ENCODE results near the gene MX1.
A peak's percentile ranks its signal among the peaks of the same experiment; 100 is the strongest.

The MX1 gene

DNA sequence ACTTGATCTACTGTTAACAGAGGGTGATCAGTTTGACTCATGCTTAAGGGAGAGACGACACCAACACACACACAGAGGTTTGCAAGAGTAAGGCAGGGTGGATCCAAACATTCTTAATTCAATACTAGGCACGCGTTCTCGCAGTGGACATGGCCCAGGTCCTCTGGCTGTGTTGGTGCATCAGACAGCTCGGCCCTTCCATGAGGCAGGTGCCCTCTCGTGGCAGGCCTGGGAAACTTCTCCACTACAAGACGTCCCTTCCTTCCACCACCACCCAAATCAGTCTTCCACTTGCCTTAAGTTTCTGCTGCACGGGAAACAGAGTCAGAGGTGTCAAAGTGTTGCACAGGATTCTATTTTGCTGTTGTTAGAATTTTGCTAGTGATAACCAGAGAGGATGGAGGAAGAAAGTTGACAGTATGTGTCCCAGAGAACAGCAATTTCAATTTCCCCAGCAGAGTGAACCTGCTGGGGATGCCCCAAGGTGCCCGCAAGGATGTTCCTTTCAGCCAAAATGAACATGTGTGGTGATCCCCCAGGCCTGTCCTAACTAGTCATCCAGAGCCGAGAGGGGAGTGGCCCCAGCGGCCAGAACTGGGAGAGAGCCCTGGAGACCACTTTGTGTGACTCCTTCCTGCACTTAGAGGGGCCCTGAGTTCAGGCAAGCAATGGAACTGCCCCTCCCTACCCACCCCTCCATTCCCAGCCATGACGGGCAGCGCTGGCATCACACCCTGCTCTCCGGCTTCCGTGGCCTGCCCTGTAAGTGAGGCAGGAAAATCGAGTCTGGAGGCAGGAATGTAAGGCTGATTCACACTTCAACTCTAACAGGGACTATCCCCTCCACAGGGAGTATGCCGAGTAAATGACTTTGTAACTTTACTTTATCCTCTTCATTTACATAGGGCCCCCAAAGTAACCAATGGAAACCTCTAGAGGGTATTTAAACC, 34.8 kb downstream of the MX1 start:
- DNase-seq, result no peak

DNA sequence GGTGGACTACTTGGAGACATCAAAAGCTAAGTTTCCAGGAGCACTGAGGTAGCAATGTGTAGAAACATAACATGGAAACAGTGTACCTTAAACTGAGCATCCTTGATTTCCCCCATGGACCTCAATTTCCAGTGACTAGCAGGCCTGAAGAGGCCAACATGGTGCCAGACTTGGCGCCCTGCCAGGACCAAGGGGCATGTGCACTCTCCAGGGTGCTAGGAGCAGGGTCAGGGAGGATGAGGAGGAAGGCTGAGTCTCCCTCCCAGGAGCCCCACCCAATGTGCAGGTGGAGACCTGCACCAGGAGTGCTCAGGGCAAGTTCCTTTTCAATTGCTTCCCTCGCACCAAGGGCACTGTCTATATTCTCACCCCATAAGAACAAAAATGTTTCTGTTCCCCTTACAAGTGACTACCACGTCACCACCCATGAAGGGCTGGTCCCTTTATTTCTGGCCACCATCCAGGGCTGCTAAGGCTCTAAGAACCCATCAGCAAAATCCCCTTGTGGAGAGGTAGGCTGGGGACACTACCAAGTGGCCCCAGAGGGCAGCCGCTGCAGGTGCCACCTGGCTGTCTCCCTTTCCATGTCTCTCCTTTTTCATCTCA, 39.2 kb downstream of the MX1 start:
- no peak for DNase-seq

DNA sequence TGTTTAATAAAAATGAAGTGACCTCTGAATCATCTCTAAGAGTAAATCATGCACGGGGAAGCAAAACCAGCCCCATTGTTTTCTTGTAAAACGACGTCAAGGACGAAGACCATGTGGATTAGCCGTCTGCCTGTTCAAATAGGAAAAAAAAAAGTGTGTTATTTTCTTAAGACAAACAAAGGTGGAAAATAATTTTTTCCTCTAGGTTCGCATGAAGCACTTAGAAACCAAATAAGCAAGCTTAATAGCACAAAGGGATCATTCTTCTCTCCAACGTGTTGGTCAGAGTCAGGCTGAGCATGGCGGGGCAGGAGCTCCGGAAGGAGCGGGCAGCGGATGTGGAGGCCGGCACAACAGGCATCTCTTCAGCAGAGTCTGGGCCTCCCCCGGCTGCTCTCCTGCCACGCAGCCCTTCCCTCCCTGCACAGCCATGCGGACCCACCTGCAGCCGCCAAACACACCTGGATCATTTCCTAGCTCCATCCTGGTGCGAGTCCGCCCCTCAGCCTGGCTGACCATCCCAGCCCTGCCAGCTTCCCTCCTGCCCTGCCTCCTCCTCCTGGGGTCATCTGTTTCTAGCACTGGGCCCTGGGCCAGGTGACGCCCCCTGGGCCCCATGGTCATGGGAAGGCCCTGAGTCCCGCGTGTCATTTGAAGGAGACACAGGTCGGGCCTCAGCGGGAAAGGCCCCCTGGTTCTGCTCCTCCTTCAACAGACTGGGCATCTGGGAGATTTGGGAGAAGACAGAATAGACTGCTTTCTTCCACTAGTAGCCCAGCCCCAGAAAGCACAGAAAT, 40.2 kb downstream of the MX1 start:
- no peak for DNase-seq

DNA sequence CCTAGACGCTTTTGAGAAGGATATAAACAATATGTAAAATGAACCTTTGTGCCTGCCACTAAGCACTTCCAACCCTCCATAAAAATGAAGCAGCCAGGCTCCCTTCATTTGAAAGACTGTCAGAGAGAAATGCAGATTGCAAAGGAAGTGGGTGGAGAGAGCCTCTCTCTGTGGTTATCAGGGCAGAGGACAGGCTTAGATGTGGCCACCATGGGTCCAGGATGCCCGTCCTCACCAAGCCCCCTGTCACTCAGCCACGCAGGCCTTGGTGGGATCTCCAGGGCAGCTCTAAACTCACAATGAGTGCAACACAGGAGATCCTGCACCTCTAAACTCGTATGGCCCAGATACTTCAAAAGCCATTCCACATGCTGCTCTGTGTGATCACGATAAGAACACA, 44.0 kb downstream of the MX1 start:
- no peak for DNase-seq

DNA sequence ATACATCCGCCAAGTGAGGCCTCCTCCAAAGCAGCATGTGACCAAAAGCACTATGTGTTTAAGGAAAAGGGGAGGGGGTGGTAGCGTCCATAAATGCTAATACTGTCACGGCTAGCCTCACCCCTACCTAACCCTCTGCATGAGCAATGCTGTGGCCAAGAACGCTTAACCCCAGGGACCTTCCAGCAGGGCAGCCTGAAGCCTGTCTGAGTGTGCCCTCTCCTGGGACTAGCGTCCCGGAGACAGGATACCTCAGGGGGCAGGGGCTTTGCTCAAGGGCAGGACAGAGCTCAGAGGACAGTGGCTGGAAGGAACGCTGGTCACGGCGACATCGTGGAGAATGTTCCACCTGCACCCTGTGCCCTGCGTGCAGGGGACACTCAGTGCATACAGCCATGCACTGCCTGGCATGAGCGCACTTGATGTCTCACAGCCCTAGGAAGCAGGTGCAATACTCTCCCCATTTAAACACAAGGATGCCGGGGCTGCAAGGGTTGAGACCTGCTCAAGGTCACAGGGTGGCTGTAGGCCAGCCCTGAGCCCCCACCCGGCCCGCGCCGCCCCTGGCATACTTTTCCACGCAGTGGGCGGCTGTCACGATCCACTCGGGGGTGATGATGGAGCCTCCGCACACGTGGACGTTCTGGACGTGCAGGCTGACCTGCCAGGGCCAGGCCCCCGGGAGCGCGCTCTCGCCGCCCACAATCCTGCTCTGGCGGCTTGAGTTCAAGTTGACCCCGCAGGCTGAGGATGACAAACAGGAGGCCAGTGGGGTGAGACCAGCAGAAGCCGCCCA, 46.9 kb downstream of the MX1 start:
- DNase-seq, result no peak

DNA sequence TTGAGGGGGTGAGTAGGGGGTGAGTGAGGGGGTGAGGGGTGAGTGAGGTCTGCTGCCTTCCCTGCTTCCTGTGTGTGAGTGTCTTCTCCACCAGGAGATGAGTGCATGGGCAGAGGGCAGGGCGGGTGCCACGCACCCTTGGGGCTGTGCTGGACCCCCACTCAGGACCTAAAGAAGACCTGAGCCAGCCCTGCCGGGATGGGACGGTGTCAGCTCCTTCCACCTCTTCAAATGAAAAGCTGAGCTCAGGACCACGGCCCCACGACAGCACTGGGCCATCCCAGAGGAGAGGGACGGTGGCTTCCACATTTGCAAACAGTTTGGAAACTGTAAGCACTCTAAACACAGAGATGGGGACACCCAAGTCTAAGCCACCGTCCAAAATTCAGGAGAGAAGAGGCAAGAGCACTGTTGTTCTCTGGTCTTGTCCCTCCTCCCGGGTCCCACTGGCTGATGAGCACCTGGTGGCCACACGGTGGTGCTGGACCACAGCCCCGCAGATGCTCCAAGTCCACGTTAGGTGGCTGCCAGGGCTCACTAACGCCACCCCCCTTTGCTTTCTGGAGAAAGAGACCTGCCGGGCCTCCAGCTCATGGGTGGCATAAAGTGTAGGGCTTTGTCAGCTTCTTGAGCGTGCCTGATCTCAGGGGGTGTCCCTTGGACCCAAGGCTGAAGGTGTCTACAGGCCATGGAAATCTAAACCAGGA, 49.8 kb downstream of the MX1 start:
- no peak for DNase-seq

DNA sequence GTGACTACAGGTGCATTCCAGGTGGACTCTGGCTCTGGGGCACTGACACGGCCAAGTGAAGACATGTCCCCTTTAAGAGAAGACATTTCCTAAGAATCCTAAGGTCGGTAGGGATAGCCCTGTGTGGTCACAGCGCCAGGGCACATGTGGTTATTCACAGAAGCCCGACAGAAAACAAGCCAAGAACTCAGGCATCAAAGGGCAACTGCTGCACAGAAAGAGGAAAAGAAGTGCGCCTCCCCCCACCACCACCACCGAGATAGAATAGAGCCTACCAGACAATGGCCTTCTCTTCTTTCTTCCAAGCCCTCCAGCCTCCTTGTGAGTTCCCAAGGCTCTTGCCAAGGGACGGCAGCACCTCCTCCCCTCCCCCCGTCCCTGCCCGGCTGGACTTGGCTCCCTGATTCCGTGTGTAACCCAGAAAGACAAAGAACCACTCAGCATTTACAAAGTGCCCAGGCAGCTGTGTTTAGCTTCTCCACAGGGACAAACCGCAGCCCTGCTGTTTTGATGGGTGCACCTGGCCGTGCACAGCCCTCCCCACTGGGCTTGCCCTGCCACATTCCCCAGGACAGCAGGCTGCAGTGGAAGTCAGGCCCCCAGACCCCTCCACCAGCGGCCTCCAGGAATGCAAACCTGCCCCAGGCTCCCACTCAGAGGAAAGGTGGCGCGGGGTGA, 51.7 kb downstream of the MX1 start:
- DNase-seq, result no peak

DNA sequence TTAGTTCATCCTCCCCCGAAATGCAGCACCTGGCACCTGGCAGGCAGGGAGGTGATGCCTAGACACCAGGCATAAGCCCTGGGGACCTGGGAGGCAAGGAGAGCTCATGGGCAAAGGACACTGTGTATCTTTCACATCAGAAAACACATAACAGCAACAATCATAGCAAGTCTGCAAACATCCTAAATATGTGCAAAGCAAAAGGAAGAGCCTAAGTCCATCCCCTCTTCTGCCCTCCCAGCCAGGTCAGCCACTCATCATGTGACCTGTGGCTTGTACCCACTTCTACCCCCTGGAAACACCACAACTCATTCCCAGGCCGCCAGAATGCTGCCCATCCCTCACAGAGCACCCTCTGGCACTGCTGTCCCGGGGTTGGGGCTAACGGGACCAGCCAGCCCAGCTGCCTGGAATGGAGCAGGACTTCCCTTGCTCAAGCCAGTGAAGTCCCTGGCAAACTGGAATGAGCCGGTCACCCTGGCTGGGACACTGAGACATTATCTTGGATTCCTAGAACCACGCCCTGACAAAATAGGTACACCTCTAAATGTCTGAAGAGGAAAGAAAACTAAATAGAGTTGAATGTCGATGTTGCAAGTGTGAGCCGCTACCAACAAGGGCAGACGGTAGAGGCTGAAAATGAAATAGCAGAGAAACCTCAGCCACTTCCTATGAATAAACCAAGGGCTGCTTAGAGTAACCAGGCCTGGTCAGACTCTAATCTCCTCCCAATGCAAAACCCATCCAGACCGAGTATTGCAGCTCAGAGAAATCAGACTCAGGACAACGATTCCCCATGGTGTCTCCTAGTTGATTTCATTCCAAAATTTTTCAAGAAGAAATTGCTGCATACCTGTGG, 52.5 kb downstream of the MX1 start:
- DNase-seq, result no peak

DNA sequence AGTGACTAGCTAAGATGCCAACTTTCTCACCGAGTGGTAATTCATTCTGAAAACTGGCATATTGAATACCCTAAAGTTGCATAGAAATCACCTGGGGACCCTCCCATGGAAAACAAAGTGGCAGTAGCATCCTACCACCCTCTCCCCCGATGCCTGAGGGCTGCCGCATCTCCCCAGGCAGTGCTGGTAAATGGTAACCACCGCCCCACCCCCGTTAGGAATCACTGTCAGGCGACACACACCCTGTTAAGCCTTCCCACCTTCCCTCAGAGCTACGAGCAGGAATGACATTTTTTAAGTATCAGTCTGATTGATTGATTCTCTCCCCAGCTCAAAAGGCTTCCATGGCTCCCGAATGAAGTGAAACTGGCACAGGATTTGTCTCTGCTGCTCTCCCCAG, 53.6 kb downstream of the MX1 start:
- DNase-seq, result no peak

DNA sequence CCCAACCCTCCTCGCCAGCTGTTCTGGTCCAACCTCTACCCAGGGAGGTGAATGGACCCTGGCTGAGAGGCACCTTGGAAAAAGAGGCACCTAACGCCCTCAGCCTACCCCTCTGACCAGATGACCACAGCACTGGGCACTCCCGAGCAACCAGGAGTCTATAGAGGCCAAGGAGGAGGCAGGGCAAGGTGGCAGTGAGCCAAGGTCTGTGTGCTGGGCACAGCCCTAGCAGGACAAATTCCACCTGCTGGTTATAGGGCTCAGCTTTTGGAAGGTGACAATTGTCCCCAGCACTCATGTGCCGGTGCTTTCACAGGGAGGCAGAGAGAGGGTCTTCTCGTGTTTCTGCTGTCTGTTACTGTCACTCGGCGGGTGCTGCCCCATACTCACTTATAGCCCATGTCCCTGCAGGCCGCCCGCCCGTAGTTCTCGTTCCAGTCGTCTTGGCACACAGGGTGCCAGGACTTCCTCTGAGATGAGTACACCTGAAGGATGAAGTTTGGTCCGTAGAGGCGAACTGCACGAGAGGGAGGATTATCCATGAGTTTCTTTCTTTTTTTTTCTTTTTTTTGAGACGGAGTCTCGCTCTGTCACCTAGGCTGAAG, 54.1 kb downstream of the MX1 start:
- no peak for DNase-seq

DNA sequence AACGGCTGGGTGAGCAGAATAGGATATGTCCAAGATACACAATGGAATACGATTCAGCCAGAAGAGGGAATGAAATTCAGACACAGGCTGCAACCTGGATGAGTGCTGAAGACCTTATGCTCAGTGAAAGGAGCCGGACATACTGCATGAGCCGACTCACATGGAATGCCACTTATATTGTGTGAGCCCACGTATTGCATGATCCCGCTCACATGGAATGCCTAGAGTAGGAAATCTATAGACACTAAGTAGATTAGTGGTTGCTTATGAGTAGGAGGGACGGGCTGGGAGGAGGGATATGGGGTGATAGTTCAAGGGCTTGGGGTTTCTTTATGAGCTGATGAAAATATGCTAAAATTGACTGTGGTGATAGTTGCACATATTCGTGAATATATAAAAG, 55.2 kb downstream of the MX1 start:
- no peak for DNase-seq

DNA sequence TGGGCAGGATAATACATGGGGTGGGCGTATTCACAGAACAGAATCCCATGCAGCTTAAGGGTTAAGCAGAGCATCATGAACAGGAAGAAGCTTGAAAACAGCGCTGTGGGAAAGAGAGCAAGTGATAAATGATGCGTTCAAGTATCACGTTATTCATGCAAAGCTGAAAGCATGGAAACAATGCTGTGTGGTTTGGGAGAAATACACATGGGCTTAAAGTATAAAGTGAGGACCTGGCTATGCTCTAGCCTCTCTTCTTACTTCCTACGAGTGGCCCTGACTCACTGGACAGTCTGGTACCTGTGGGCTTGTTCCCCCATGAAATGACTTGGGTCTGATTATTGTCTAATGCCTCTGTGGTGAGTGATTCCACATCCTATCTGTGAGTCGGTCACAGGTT, 56.3 kb downstream of the MX1 start:
- DNase-seq, result peak; percentile 63

DNA sequence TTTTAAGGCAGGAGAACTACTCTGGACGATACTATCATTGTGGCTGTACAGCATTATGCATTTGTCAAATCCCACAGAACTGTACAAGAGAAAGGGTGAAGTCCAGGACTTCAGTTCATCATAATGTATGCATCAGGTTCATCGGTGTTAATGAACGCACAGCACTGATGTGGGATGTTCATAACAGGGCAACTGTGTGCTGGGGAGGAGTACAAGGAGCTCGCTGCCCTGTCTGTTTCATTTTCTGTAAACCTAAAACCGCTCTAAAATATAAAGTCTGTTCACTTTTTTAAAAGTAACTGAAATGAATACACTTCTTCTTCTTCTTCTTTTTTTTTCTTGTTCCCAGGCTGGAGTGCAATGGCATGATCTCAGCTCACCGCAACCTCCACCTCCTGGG, 56.9 kb downstream of the MX1 start:
- no peak for DNase-seq

DNA sequence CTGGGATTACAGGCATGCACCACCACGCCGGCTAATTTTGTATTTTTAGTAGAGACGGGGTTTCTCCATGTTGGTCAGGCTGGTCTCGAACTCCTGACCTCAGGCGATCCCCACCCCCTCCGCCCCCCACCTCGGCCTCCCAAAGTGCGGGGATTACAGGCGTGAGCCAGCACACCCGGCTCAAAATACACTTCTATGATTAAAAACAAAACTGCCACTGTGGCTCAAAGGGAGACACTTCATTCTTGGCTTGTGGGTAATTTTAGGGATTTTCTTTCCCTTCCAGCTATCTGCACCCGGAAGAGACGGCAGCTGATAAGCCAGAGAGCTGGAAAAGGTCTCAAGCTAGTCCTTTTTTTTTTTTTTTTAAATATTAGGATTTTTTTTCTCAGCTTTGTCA, 57.4 kb downstream of the MX1 start:
- DNase-seq, result no peak

DNA sequence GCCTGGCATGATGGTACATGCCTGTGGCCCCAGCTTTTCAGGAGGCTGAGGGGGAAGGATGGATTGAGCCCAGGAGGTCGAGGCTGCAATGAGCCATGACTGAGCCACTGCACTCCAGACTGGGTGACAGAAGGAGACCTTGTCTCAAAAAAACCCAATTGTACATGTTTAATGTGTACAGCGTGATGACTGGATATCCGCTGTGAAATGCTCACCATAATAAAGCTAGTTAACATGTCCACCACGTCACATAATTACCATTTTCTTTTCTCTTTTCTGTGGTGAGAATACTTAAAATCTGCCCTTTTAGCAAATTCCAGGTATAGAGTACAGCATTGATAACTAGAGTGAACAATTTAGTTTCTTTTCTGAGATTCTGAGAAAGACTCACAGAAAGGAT, 57.9 kb downstream of the MX1 start:
- no peak for DNase-seq

DNA sequence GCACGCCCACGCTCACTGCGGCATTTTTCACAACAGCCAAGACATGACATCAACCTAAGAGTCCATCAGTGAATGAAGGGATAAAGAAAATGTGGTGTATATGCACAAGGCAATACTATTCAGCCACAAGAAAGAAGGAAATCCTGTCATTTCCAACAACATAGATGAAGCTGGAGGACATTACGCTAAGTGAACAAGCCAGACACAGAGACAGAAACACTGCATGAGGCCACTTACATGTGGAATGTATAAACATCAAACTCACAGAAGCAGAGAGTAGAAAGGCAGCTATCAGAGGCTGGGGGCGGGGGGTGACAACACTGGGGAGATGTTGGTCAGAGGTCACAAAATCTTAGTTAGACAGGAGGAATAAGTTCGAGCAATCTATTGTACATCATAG, 61.0 kb downstream of the MX1 start:
- no peak for DNase-seq

DNA sequence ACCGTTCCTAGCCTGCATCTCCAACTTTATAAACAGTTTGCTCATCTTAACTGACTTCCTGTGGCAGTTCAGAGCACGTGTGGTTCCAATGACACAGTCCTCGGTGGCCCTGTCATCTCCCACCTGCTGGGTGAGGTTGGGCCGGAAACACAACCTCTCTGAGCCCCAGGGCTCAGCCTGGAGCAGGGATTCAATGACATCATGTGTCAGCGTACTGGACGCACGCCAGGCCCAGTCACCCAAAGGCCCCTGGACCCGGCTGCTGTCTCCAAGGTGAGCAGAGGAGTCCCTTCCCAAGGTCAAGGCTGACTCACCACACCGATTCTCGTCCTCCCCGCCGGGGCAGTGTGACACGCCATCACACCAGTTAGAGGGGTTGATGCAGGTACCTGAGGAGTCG, 62.0 kb downstream of the MX1 start:
- no peak for DNase-seq

DNA sequence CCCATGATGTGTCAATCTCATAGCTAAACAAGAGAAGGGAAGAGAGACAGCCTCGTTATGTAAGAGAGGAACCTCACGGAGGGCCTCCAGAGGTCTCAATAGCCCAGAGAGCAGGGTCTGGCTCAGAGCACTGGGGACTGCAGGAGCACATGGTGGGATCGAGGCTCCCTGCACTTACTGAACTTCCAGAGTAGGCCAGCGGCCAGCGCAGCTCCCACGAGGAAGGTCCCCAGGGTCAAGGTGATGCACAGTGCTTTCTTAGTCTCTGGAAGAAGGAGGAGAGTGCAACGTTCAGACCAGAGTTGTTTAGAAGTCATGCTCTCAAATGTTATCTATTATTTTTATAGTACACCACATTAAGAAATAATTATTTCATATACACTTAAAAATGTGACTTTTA, 63.3 kb downstream of the MX1 start:
- DNase-seq, result no peak

DNA sequence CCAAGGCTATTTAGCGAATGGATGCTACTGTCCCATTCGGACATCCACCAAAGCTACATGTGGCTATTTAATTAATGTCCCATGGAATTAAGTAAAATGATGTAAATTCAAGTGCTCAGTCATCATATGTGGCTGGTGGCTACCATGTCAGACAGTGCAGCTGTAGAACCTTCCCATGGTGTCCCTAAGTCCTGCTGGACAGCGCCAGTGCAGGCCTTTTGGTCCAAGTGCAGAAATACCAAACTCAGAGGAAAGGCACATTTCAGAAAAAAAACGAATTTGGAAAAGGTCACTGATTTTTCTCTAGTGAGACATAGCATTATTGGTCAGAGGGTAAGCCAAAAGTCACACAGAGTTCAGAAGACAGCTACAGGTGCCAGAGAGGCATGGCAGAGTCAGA, 64.3 kb downstream of the MX1 start:
- DNase-seq, result no peak

DNA sequence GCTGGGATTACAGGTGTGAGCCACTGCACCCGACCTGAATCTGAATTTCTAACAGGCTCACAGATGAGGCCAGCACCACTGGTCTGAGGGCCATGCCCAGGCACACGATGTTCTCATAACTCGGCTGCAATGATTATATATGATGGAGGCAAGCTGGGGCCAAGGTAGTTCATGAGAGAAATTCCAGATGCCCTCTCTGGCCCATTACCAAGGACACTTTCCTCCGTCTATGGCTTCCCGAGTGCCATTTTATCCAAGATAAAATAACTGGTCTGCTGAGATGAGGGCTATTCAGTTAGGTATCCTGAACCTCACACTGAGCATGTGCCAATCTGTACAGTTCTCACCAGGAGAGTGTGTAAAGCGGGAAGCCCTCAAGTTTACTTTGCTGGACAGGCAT, 65.4 kb downstream of the MX1 start:
- no peak for DNase-seq

All from NCI-H187 treated with DMSO at 0.1 percent for 48 hours (cell line).